SU-DHL-6 (cell line): ENCODE measurements around the gene ATP10A.

ENCODE experiments used
- H2AFZ ChIP-seq: fragments of 200-600 bp; sonication (generic); 2 replicates; pipeline ENCODE4 v1.6.1; 2014; ENCODE audit warnings: low read depth, mild to moderate bottlenecking, moderate library complexity, mixed read lengths, antibody characterized with exemption, low read length; ENCODE audit not compliant: severe bottlenecking
- H3F3A ChIP-seq: fragments of 200-600 bp; shearing (Covaris generic); 2 replicates; pipeline ENCODE4 v1.6.0; 2016; ENCODE audit warnings: antibody characterized with exemption, mild to moderate bottlenecking; ENCODE audit not compliant: insufficient read depth
- H3K27ac ChIP-seq: fragments of 200-600 bp; sonication (generic); 2 replicates; pipeline ENCODE4 v1.5.1; 2016; ENCODE audit warnings: low read depth, mild to moderate bottlenecking, low read length, moderate library complexity, mixed read lengths
- H3K27me3 ChIP-seq: fragments of 200-600 bp; sonication (generic), shearing (Covaris generic); 2 replicates; pipeline ENCODE4 v1.6.0; 2014; ENCODE audit warnings: mild to moderate bottlenecking, low read length
- H3K36me3 ChIP-seq: fragments of 200-600 bp; sonication (generic); 2 replicates; pipeline ENCODE4 v1.6.1; 2014; ENCODE audit warnings: mild to moderate bottlenecking, low read length, mixed read lengths
- H3K4me2 ChIP-seq: fragments of 300-600, 200-600 bp; shearing (Covaris generic), sonication (generic); 2 replicates; pipeline ENCODE4 v1.6.0; 2014; ENCODE audit warnings: low read length, low read depth, mild to moderate bottlenecking; ENCODE audit not compliant: poor library complexity, severe bottlenecking
- H3K4me3 ChIP-seq: fragments of 200-600 bp; sonication (generic); 2 replicates; pipeline ENCODE4 v1.5.1; 2014; ENCODE audit warnings: antibody characterized with exemption, low read length, mild to moderate bottlenecking, mixed read lengths; ENCODE audit not compliant: insufficient read depth, poor library complexity, severe bottlenecking
- H3K79me2 ChIP-seq: fragments of 200-600 bp; sonication (generic); 2 replicates; pipeline ENCODE4 v1.6.1; 2014; ENCODE audit warnings: mild to moderate bottlenecking, low read length, moderate library complexity; ENCODE audit not compliant: insufficient read depth
- H3K9ac ChIP-seq: fragments of 200-600 bp; sonication (generic); 2 replicates; pipeline ENCODE4 v1.7.0; 2014; ENCODE audit warnings: mild to moderate bottlenecking, low read length
- H3K9me2 ChIP-seq: fragments of 200-600 bp; sonication (generic); replicated peaks from 2 replicates; pipeline ENCODE4 v1.6.1; 2014; ENCODE audit warnings: low read length; ENCODE audit not compliant: insufficient read depth
- H3K9me3 ChIP-seq: fragments of 200-600 bp; sonication (generic); 2 replicates; pipeline ENCODE4 v1.6.1; 2014; ENCODE audit warnings: low read length, mixed read lengths; ENCODE audit not compliant: insufficient read depth
- H4K20me1 ChIP-seq: fragments of 200-600 bp; sonication (generic); 2 replicates; pipeline ENCODE4 v1.6.1; 2014; ENCODE audit warnings: low read depth, mild to moderate bottlenecking, antibody characterized with exemption, low read length, moderate library complexity, mixed read lengths
- EZH2phosphoT487 ChIP-seq: fragments of 200-600 bp; sonication (generic), shearing (Covaris generic); conservative IDR thresholded peaks from 2 replicates; pipeline ENCODE4 v1.6.1; 2018; ENCODE audit warnings: mild to moderate bottlenecking, antibody characterized with exemption, low read length, moderate library complexity, mixed read lengths
- TF ChIP-seq, protein P1 (sequence below): fragments of 200-600 bp; sonication (generic); IDR thresholded peaks from one replicate; pipeline ENCODE4 v1.5.1; 2017; ENCODE audit warnings: antibody characterized with exemption, mild to moderate bottlenecking, low read length, moderate library complexity; ENCODE audit not compliant: insufficient read depth, poor library complexity, severe bottlenecking

Gene ATP10A

DNA sequence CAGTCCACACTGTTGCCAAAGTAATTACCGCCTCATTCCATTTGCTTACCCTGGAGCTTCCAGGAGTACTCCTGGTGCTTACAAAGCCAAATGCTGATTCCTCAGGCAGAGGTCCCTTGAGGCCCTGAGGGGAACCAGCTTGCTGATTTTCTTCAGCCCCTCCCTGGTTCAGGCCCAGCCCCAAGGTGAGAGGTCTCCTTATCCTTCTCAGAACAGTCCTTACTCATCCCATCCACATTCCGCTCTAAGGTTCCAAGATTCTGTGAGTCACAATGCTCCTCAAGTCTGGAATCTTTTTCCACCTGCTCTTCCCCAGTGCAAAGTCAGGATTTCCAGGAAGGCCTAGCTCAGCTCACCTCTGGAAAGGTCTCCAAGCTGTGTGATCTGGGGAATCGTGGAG lies 1.8 kb upstream of the ATP10A start:
- no peak overlapping the region for H3K4me2 ChIP-seq
- H3K79me2 ChIP-seq, result no peaks in the 10 kb centered on the region
- H3K4me3 ChIP-seq, result no peak overlapping the region
- no peak overlapping the region for H3K9ac ChIP-seq
- H4K20me1 ChIP-seq, result no peaks in the 10 kb centered on the region
- no peaks in the 10 kb centered on the region for H3K9me2 ChIP-seq
- no peaks in the 10 kb centered on the region for H3K27me3 ChIP-seq
- TF ChIP-seq, protein P1, sequence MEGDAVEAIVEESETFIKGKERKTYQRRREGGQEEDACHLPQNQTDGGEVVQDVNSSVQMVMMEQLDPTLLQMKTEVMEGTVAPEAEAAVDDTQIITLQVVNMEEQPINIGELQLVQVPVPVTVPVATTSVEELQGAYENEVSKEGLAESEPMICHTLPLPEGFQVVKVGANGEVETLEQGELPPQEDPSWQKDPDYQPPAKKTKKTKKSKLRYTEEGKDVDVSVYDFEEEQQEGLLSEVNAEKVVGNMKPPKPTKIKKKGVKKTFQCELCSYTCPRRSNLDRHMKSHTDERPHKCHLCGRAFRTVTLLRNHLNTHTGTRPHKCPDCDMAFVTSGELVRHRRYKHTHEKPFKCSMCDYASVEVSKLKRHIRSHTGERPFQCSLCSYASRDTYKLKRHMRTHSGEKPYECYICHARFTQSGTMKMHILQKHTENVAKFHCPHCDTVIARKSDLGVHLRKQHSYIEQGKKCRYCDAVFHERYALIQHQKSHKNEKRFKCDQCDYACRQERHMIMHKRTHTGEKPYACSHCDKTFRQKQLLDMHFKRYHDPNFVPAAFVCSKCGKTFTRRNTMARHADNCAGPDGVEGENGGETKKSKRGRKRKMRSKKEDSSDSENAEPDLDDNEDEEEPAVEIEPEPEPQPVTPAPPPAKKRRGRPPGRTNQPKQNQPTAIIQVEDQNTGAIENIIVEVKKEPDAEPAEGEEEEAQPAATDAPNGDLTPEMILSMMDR, result no peak
- TF ChIP-seq EZH2phosphoT487, result no peak
- H3K36me3 ChIP-seq, result no peaks in the 10 kb centered on the region
- no peaks in the 10 kb centered on the region for H3F3A ChIP-seq
- no peak overlapping the region for H2AFZ ChIP-seq
- H3K9me3 ChIP-seq, result no peaks in the 10 kb centered on the region
- H3K27ac ChIP-seq, result no peak overlapping the region

DNA sequence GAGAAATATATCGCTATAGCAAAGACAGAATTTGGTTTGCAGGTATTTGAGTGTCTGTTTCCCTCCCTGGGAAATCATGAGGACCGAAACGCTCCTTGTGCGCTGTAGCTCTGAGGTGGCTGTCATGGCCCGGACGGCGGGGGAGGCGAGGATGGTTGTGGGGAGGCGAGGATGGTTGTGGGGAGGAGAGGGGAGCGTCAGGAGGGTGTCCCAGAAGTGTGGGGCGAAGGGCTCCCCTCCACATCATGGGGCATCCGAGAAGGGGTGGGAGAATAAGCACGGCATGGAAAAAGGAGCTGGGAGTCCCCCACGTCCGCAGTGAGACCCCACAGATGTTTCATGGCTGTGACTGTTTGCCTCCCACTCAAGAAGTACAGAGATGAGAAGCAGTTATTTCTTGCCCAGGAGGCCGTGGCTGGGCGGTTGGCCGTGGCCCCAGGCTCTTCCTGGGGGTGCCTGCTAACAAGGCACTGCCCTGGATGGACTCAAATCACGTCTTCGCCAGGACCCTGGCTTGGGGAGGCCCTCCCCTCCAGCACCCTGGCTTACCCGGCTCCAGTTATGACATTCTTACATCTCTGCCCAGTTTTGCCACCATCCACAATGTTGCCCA lies 947 bp upstream of the ATP10A start:
- H2AFZ ChIP-seq, result no peak overlapping the region
- H3F3A ChIP-seq, result no peaks in the 10 kb centered on the region
- no peak overlapping the region for H3K27ac ChIP-seq
- H3K4me2 ChIP-seq, result no peak overlapping the region
- no peak for TF ChIP-seq EZH2phosphoT487
- TF ChIP-seq, protein P1, result no peak
- H3K27me3 ChIP-seq, result no peaks in the 10 kb centered on the region
- no peaks in the 10 kb centered on the region for H3K9me3 ChIP-seq
- no peaks in the 10 kb centered on the region for H3K79me2 ChIP-seq
- no peaks in the 10 kb centered on the region for H3K9me2 ChIP-seq
- H4K20me1 ChIP-seq, result no peaks in the 10 kb centered on the region
- H3K4me3 ChIP-seq, result no peak overlapping the region
- H3K36me3 ChIP-seq, result no peaks in the 10 kb centered on the region
- H3K9ac ChIP-seq, result no peak overlapping the region

DNA sequence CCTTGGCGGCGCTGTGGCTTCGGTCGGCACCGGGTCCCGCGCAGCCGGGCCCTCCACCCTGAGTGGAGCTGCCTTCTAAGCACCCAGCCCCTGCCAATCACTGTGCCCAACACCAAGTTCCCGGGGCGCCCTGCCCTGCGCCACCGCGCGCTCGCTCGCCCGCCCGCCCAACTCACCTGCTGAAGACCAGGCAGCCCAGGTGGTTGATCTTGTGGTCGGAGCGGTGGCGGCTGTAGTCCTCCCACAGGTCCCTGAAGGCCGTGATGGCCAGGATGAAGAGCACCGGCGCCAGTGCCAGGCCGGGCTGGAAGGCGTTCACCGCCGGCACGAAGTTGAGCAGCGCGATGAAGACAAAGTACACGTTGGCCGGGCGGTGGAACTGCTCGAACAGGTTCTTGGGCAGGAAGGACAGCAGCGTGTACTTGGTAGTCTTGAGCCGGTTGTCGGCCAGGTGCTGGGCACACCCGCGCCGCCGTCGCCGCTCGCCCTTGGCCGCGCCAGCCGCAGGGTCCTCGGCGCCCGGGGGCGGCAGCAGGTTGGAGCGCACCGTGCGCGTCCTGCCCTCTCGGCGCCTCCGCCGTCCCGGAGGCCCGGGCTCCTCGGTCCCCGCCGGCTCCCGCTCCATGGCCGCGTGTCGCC lies 536 bp downstream of the ATP10A start:
- no peaks in the 10 kb centered on the region for H3K79me2 ChIP-seq
- no peaks in the 10 kb centered on the region for H3F3A ChIP-seq
- no peak overlapping the region for H2AFZ ChIP-seq
- H3K9ac ChIP-seq, result no peak overlapping the region
- H4K20me1 ChIP-seq, result no peaks in the 10 kb centered on the region
- TF ChIP-seq EZH2phosphoT487, result no peak
- TF ChIP-seq, protein P1, result no peak
- H3K27me3 ChIP-seq, result no peaks in the 10 kb centered on the region
- H3K9me3 ChIP-seq, result no peaks in the 10 kb centered on the region
- no peaks in the 10 kb centered on the region for H3K9me2 ChIP-seq
- no peaks in the 10 kb centered on the region for H3K36me3 ChIP-seq
- no peak overlapping the region for H3K4me3 ChIP-seq
- no peak overlapping the region for H3K27ac ChIP-seq
- no peak overlapping the region for H3K4me2 ChIP-seq
